B cell (primary cell): ENCODE measurements around the gene CBR4. TPM values are rescaled to one million over a fixed set of nuclear protein-coding genes. Genes with fewer than 3 reads are reported as not detected.

Source experiments
- ATAC-seq: fragments of 200-7000 bp; cut with Tn5 transposase; one replicate; pipeline ENCODE4 v1.10.0; 2021; ENCODE audit warnings: low read depth, mild to moderate bottlenecking, moderate number of reproducible peaks, moderate library complexity
- CTCF ChIA-PET: fragments of 350-600 bp; sonication (Branson Sonifier 250); formaldehyde crosslinking; loops from one replicate; lab custom pipeline; 2021; ENCODE audit warnings: antibody characterized with exemption, inconsistent platforms; lab: Charles Lee
- POLR2A ChIA-PET: fragments of 350-600 bp; sonication (Branson Sonifier 250); formaldehyde crosslinking; loops from one replicate; lab custom pipeline; 2021; ENCODE audit warnings: antibody characterized with exemption; lab: Charles Lee
- DNase-seq: peaks from one replicate; pipeline ENCODE4 v3.0.0; 2013
- H2AFZ ChIP-seq: 2 replicates; pipeline ENCODE4 v1.6.1; 2012; ENCODE audit warnings: mild to moderate bottlenecking, low read depth, low read length; ENCODE audit not compliant: insufficient read depth, poor library complexity, severe bottlenecking
- H3K27ac ChIP-seq, 2 donors: 1 replicate in 1 of 2; 2 replicates in 1 of 2; pipeline ENCODE4 v1.5.1; 2012 to 2013; ENCODE audit warnings: low read length in 2 of 2, mild to moderate bottlenecking in 2 of 2, moderate library complexity in 1 of 2
- H3K27me3 ChIP-seq, 4 experiments: fragments of 200-600 bp in 1 of 4; sonication (generic) in 1 of 4; replicated peaks in 1 of 4; 1 replicate in 2 of 4; 2 replicates in 2 of 4; pipeline versions ENCODE4 v1.6.1 to v1.7.0; 2013 to 2016; ENCODE audit warnings: low read length in 3 of 4, mild to moderate bottlenecking in 2 of 4, mixed read lengths in 1 of 4, moderate library complexity in 1 of 4; ENCODE audit not compliant: insufficient read depth in 4 of 4, control insufficient read depth in 3 of 4; ENCODE audit errors: control extremely low read depth in 1 of 4
- H3K36me3 ChIP-seq, 2 experiments: replicated peaks in 1 of 2; 1 replicate in 1 of 2; 2 replicates in 1 of 2; pipeline versions ENCODE4 v1.6.1 to v1.7.1; 2013; ENCODE audit warnings: low read length in 1 of 2; ENCODE audit not compliant: insufficient read depth in 2 of 2, control insufficient read depth in 1 of 2; ENCODE audit errors: control extremely low read depth in 1 of 2, extremely low read depth in 1 of 2
- H3K4me1 ChIP-seq, 2 donors: fragments of 200-600 bp in 1 of 2; sonication (generic) in 1 of 2; 1 replicate in 1 of 2; 2 replicates in 1 of 2; pipeline versions ENCODE4 v1.5.1 to v1.6.1; 2013 to 2017; ENCODE audit warnings: low read length in 2 of 2; ENCODE audit not compliant: control insufficient read depth in 2 of 2, insufficient read depth in 2 of 2
- H3K4me2 ChIP-seq: replicated peaks from 2 replicates; pipeline ENCODE3; 2012; ENCODE audit warnings: mild to moderate bottlenecking, low read depth, low read length; ENCODE audit not compliant: poor library complexity, severe bottlenecking
- H3K4me3 ChIP-seq, 5 experiments: fragments of 200-600 bp in 1 of 5; sonication (generic) in 1 of 5; 1 replicate in 3 of 5; 2 replicates in 2 of 5; pipeline versions ENCODE4 v1.5.1 to v1.7.0; 2011 to 2016; ENCODE audit warnings: low read length in 4 of 5, mild to moderate bottlenecking in 4 of 5, low read depth in 2 of 5, control low read depth in 1 of 5, moderate library complexity in 1 of 5; ENCODE audit not compliant: insufficient read depth in 1 of 5; ENCODE audit errors: control extremely low read depth in 1 of 5, extremely low read depth in 1 of 5
- H3K79me2 ChIP-seq: fragments of 200-600 bp; sonication (generic); one replicate; pipeline ENCODE4 v1.6.0; 2016; ENCODE audit warnings: low read length; ENCODE audit not compliant: control insufficient read depth, insufficient read depth
- H3K9ac ChIP-seq: fragments of 200-600 bp; sonication (generic); 2 replicates; pipeline ENCODE4 v1.6.1; 2017; ENCODE audit warnings: mild to moderate bottlenecking, low read length, moderate library complexity
- H3K9me3 ChIP-seq, 3 donors: one replicate each; pipeline versions ENCODE4 v1.6.1 to v1.7.1; 2013; ENCODE audit warnings: low read length in 2 of 3; ENCODE audit not compliant: control insufficient read depth in 2 of 3, insufficient read depth in 1 of 3; ENCODE audit errors: control extremely low read depth in 1 of 3
- H4K20me1 ChIP-seq: 2 replicates; pipeline ENCODE4 v1.6.0; 2012; ENCODE audit warnings: mild to moderate bottlenecking, low read length; ENCODE audit not compliant: insufficient read depth, control insufficient read depth, poor library complexity, severe bottlenecking
- H3K27ac Mint-ChIP-seq: one replicate; pipeline ENCODE4 v1.8.0; 2021; ENCODE audit warnings: mixed read lengths
- H3K27me3 Mint-ChIP-seq: one replicate; pipeline ENCODE4 v1.8.0; 2021; ENCODE audit warnings: mixed read lengths
- H3K4me1 Mint-ChIP-seq: one replicate; pipeline ENCODE4 v1.8.0; 2021; ENCODE audit warnings: mixed read lengths
- H3K4me3 Mint-ChIP-seq: one replicate; pipeline ENCODE4 v1.8.0; 2021; ENCODE audit warnings: mixed read lengths
- H3K9me3 Mint-ChIP-seq: one replicate; pipeline ENCODE4 v1.8.0; 2022; ENCODE audit warnings: mixed read lengths; ENCODE audit not compliant: insufficient read depth
- CTCF ChIP-seq: fragments of 200-600 bp; IDR thresholded peaks from one replicate; pipeline ENCODE4 v1.8.0; 2022; ENCODE audit warnings: antibody characterized with exemption, mild to moderate bottlenecking
- EZH2 ChIP-seq: IDR thresholded peaks from 2 replicates; pipeline ENCODE4 v1.6.1; 2012; ENCODE audit warnings: borderline replicate concordance, low read depth, mild to moderate bottlenecking, moderate library complexity, low read length; ENCODE audit not compliant: insufficient read depth, poor library complexity, severe bottlenecking
- WGBS: methylation state at CpG from one replicate; pipeline ENCODE4 v1.1.5; 2013; ENCODE audit warnings: missing lambda C conversion rate; ENCODE audit not compliant: insufficient coverage; 5-methylcytosine and 5-hydroxymethylcytosine counted together
- intact Hi-C: fragments of 100-400 bp; cut with micrococcal nuclease; formaldehyde crosslinking; loops from one replicate; pipeline ENCODE4 v1.10.0; 2022
- polyA plus RNA-seq: library from polyadenylated mRNA; depleted of rRNA; stranded (reverse); fragments of >200 nt; gene quantifications from 2 replicates; pipeline ENCODE4 v1.2.3, GENCODE V29; 2012
- total RNA-seq, 2 donors: library from RNA; stranded (reverse); fragments of 120-200 nt in 1 of 2; gene quantifications; 1 replicate in 1 of 2; 2 replicates in 1 of 2; pipeline versions ENCODE4 v1.2.3 to v1.2.4, GENCODE V29; 2013 to 2022

Gene CBR4
- total and polyA plus RNA-seq, 2 donors (not counting 1 experiment from before 2014, with no cell fraction given): 7.9 to 32.1 TPM

GRCh38 chr4:169014586-169014985 lies 4.5 kb upstream of the CBR4 start:
- Histone ChIP-seq H4K20me1 (no peaks in the 10 kb centered on the region), H3K36me3 (no peaks in the 10 kb centered on the region), H3K79me2 (peaks cover 4% of the 10 kb centered on the region), H3K27me3 (no peaks in the 10 kb centered on the region), H3K4me2 (no peak overlapping the region), H2AFZ (no peak overlapping the region), H3K27ac (no peak overlapping the region), H3K4me1 (peaks cover 3 to 5% of the 10 kb centered on the region in 2 donors), H3K9me3 (no peaks in the 10 kb centered on the region), H3K4me3 (no peak overlapping the region), H3K9ac (no peak overlapping the region)
- Mint-ChIP-seq H3K4me1 (peaks cover 2% of the 10 kb centered on the region), H3K4me3 (no peak overlapping the region), H3K9me3 (no peaks in the 10 kb centered on the region), H3K27ac (no peak overlapping the region), H3K27me3 (peaks cover 4% of the 10 kb centered on the region)
- ATAC-seq (no peak), DNase-seq (no peak)
- WGBS: no CpG with 5 or more reads among the region's 2 CpGs
- ChIA-PET POLR2A (no interaction called here), CTCF (no interaction called here)
- intact Hi-C loops: loop anchor here (5.0 kb wide), 4 partner anchors 198 to 743 kb away; partner anchors contain the start of gene HPF1
- TF ChIP-seq EZH2: no peak

DNA sequence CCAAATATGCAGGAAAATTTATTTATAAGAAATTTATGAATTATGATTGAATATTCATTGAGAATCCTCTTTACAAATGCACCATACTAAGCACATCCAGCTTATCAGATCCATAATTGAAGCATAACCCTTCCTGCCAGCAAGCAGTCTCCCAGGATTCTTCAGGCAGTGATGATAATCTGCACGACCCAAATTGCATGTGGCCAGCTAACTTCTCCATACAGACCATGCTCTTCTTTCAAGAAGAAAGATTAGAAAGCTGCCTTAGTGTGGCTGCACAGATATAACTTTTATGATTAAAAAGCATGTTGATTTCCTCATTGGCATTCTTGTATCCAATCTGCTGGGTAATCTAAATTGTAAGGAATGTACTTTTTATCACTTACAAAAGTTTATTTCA lies 3.3 kb upstream of the CBR4 start:
- Histone ChIP-seq H3K27me3 (no peaks in the 10 kb centered on the region), H3K9ac (no peak overlapping the region), H3K27ac (no peak overlapping the region), H3K79me2 (peaks cover 16% of the 10 kb centered on the region), H2AFZ (no peak overlapping the region), H3K4me3 (no peak overlapping the region), H3K4me2 (no peak overlapping the region), H4K20me1 (no peaks in the 10 kb centered on the region), H3K4me1 (peaks cover 13 to 15% of the 10 kb centered on the region in 2 donors), H3K36me3 (no peaks in the 10 kb centered on the region), H3K9me3 (no peaks in the 10 kb centered on the region)
- H3K27me3 Mint-ChIP-seq: peaks cover 4% of the 10 kb centered on the region
- DNase-seq (no peak), ATAC-seq (no peak)
- intact Hi-C loops: loop anchor here (5.0 kb wide), 4 partner anchors 199 to 744 kb away; partner anchors contain the start of gene HPF1
- TF ChIP-seq CTCF (no peak), EZH2 (no peak)
- ChIA-PET CTCF (no interaction called here), POLR2A (no interaction called here)
- no peak overlapping the region for H3K27ac Mint-ChIP-seq
- no peak overlapping the region for H3K4me3 Mint-ChIP-seq
- WGBS: 100% methylated on average over 1 of the region's 1 CpG
- H3K9me3 Mint-ChIP-seq: no peaks in the 10 kb centered on the region
- peaks cover 14% of the 10 kb centered on the region for H3K4me1 Mint-ChIP-seq
